PC-9 (cell line): ENCODE measurements around the gene UBL4A.

Experiments used
- CTCF ChIP-seq: fragments of 200-600 bp; sonication (generic); conservative IDR thresholded peaks from 2 replicates; pipeline ENCODE4 v1.6.1; 2017; ENCODE audit warnings: mixed run types, antibody characterized with exemption, mild to moderate bottlenecking, moderate library complexity
- EZH2 ChIP-seq: fragments of 200-600 bp; sonication (generic); IDR thresholded peaks from 2 replicates; pipeline ENCODE4 v1.8.0; 2017; ENCODE audit warnings: antibody characterized with exemption, low read depth

GRCh38 chrX:154513716-154514115 is 27.3 kb upstream of the UBL4A start:
- no peak for TF ChIP-seq CTCF
- TF ChIP-seq EZH2 = no peak
